Globus pallidus (tissue), 1 donor: ENCODE measurements around the gene FAM131A.
A peak's percentile ranks its signal among the peaks of the same experiment; 100 is the strongest.
"Not testable (repeated sequence)": the region's sequence is repeated elsewhere in the genome, so short reads cannot be mapped to it uniquely, and the experiment has no call there.

Experiments used
- DNase-seq: peaks from one replicate; pipeline ENCODE4 v3.0.0-alpha.2; 2015; ENCODE audit warnings: low spot score

FAM131A gene

GRCh38 chr3:184339451-184340135 lies 2.2 kb downstream of the FAM131A start:
- DNase-seq: not testable (repeated sequence)

GRCh38 chr3:184341925-184342324 lies 4.5 kb downstream of the FAM131A start:
- DNase-seq: no peak

- no peak for DNase-seq
Measured at GRCh38 chr3:184343200-184343876, 5.9 kb downstream of the FAM131A start.

- DNase-seq: peak; percentile 29
Measured at GRCh38 chr3:184344579-184345316, 7.3 kb downstream of the FAM131A start.

- DNase-seq: peak; percentile 95
Measured at GRCh38 chr3:184345317-184346144, 8.1 kb downstream of the FAM131A start.

GRCh38 chr3:184346480-184347190 lies 9.2 kb downstream of the FAM131A start:
- DNase-seq: no peak

- no peak for DNase-seq
Measured at GRCh38 chr3:184347321-184348056, 10.1 kb downstream of the FAM131A start.

- DNase-seq: no peak
Measured at GRCh38 chr3:184348057-184348382, 10.6 kb downstream of the FAM131A start.

GRCh38 chr3:184349563-184350470 lies 12.4 kb downstream of the FAM131A start:
- DNase-seq: peak; percentile 39

- DNase-seq: no peak
Measured at GRCh38 chr3:184350618-184351017, 13.2 kb downstream of the FAM131A start.

- no peak for DNase-seq
Measured at GRCh38 chr3:184351511-184352148, 14.2 kb downstream of the FAM131A start.

- DNase-seq: no peak
Measured at GRCh38 chr3:184352149-184352785, 14.9 kb downstream of the FAM131A start.

- DNase-seq: no peak
Measured at GRCh38 chr3:184352897-184353545, 15.6 kb downstream of the FAM131A start.

- no peak for DNase-seq
Measured at GRCh38 chr3:184353546-184353941, 16.1 kb downstream of the FAM131A start.

- DNase-seq: no peak
Measured at GRCh38 chr3:184354121-184354728, 16.8 kb downstream of the FAM131A start.

- no peak for DNase-seq
Measured at GRCh38 chr3:184354754-184355153, 17.4 kb downstream of the FAM131A start.

GRCh38 chr3:184355261-184356040 lies 18.1 kb downstream of the FAM131A start:
- no peak for DNase-seq
